Measurements from ENCODE around the gene LDAH.
"Not testable (repeated sequence)": the region's sequence is repeated elsewhere in the genome, so short reads cannot be mapped to it uniquely, and the experiment has no call there.

The LDAH gene

DNA sequence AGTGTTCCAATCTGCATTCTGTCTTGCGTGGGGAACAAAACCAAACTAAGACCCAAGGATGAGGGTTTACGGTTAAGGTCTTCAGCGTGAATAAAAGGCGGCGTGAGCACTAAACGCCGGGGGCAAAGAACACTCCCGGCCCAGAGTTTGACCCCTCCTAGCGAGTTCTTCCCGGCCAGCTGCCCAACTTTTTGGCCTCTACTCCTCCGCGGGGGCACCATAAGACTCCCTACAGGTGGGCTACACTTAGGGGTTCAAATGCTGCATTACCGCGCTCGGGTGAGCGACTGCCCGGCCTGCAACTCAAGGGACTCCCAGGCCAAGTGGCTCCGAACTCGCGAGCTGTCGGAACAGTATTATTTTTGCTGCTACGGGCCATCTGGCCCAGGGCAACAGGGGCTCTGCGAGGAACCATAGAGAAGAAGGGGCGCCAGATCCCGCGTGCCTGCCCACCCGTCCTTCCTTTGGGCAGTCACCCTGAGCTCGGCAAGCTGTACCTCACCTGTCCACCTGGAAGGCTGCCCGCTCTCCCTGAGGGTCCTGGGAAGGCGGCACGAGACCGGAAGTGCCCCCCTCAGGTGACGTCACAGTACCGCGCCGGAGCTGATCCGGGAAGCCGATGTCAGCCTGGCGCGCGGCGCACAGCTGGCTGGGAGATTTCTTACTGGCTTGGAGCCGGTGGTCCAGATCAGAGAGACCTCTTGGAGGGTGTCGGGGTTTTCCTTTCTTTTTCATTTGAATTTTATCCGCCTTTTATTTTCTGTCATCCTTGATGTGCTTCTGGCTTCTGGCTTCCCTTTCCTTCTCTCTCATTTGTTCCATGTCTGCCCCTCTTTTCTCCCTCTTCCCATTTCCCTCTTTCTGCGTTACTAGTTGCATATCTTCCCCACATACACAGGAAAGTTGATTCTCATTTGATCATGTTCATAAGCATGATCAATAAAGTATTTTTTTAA, at the start of gene LDAH:
Gene LDAH, minus strand, starts transcription at position 567 of the 956 bp plus-strand sequence. CDS start 21,638 bp downstream, outside the sequence.
- peak; percentile 94 for DNase-seq (ENCODE audit: low spot score)

GRCh38 chr2:20868377-20868776, 45.5 kb upstream of the LDAH start:
- no peak for DNase-seq (ENCODE audit: low spot score)

GRCh38 chr2:20862850-20863249, 39.9 kb upstream of the LDAH start:
- no peak for DNase-seq (ENCODE audit: low spot score)

- no peak for DNase-seq (ENCODE audit: low spot score)
These were observed 32.6 kb upstream of the LDAH start for GRCh38 chr2:20855456-20855855.

DNA sequence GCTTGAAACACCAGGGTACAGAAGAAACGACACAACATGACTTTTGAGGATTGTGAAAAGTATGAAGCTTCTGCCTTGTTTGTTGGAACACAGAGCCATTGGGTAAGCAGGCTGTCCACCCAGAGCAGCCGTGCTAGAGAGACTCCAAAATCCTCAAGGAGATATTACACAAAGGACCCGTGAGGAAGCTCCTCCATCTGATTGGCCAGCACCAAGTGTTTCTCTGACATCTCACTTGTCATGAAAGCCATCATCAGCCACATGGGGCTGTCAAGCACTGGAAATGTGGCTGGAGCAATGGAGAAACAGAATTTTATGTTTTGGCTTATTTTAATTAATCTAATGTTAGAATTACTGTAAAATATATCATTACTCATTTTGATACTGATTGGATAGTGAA, 29.8 kb upstream of the LDAH start:
- DNase-seq (ENCODE audit: low spot score), result no peak

DNA sequence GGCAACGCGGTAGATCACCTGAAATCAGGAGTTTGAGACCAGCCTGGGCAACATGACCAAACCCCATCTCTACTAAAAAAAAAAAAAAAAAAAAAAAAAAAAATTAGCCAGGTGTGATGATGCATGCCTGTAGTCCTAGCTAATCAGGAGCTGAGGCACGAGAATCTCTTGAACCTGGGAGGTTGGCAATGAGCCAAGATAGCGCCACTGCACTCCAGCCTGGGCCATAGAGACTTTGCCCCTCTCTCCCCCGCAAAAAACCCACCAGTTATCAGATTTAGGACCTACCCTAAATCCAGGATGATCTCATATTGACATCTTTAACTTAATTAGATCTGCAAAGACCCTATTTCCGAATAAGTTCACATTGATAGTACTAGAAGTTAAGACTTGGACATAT, 29.2 kb upstream of the LDAH start:
- no peak for DNase-seq (ENCODE audit: low spot score)

- no peak for DNase-seq (ENCODE audit: low spot score)
These were observed 21.3 kb upstream of the LDAH start for GRCh38 chr2:20844246-20844645.

- no peak for DNase-seq (ENCODE audit: low spot score)
These were observed 16.2 kb upstream of the LDAH start for GRCh38 chr2:20839052-20839451.

- DNase-seq (ENCODE audit: low spot score), result no peak
These were observed 15.1 kb upstream of the LDAH start for GRCh38 chr2:20838016-20838415.

GRCh38 chr2:20836521-20836920, 13.6 kb upstream of the LDAH start:
- no peak for DNase-seq (ENCODE audit: low spot score)

DNA sequence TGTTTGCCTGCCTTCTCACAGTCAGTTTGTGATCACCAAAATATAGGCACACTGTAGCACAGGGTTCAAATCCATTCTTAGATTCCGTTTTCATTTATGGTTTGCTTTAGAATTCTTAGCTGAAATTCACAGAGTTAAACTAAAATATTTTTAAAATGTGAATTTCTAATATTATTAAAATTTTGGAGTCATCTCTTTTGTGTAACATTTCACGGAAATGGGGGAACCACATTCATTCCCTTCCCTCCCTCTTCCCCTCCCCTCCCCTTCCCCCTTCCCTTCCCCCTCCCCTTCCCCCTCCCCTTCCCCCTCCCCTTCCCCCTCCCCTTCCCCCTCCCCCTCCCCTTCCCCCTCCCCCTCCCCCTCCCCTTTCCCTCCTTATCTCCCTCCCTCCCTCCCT, 11.4 kb upstream of the LDAH start:
- no peak for DNase-seq (ENCODE audit: low spot score)

GRCh38 chr2:20832606-20833005, 9.7 kb upstream of the LDAH start:
- no peak for DNase-seq (ENCODE audit: low spot score)

- no peak for DNase-seq (ENCODE audit: low spot score)
These were observed 7.0 kb upstream of the LDAH start for GRCh38 chr2:20829861-20830260.

DNA sequence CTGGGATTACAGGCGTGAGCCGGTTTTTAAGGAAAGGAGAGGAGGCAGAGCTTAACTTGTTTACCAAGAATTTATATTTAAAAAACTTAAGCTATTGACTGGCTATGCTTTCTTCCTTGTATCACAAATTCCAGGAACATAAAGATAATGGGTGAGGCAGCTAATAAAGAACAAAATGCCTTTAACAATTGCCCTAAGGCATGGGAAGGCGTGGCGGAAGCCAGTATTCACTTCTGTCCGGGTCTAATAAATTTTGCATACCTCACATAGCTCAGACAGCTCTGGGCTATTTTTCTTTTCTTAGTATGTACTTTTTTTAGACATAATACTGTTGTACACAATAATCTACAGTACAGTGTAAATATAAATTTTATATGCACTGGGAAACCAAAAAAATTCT, 1.0 kb upstream of the LDAH start:
- no peak for DNase-seq (ENCODE audit: low spot score)

GRCh38 chr2:20818820-20819219, 4.1 kb downstream of the LDAH start:
- no peak for DNase-seq (ENCODE audit: low spot score)

GRCh38 chr2:20815216-20815615, 7.7 kb downstream of the LDAH start:
- DNase-seq (ENCODE audit: low spot score), result no peak

GRCh38 chr2:20812779-20813178, 10.1 kb downstream of the LDAH start:
- DNase-seq (ENCODE audit: low spot score), result no peak

- DNase-seq (ENCODE audit: low spot score), result no peak
These were observed 16.6 kb downstream of the LDAH start for GRCh38 chr2:20806286-20806685.

DNA sequence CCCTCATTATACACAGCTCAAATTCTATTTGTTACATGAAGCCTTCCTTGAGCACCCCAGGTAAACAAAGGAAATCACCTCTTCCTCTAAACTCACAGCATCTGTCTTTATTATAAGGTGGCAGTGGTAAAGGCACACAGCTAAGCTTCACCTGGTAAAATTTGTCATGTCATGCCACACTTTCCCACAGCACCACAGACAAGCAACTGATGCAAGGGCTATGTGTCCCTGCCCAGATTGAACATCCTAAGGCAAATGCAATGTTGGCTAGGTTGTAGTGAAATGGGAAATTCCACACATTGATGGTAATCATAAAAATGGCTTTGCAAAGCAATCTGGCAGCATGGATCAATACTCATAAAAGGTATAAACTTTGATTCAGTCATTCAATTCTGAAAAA, 18.9 kb downstream of the LDAH start:
- no peak for DNase-seq (ENCODE audit: low spot score)

DNA sequence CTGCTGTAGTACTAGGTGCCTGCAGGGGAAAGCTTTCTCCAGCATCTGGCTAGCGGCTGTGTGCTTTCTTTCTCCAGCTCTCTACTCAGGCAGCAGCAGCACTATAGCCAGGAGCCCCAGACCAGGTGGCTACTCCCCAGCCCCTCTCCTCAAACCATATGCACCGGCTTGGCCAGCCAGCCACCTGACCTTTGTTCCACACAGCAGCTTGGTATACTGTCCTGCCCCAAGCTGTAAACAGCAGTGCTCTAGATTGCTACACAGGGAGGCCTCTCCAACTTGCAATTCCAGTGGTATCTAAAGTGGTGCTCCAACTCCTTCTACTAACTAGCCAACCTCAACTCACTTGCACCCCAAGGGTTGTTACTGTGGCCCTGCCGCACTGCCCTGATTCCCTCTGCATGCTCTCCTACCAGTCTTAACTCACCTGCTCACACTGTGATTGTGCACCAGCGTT, 19.6 kb downstream of the LDAH start:
- DNase-seq (ENCODE audit: low spot score), result no peak

DNA sequence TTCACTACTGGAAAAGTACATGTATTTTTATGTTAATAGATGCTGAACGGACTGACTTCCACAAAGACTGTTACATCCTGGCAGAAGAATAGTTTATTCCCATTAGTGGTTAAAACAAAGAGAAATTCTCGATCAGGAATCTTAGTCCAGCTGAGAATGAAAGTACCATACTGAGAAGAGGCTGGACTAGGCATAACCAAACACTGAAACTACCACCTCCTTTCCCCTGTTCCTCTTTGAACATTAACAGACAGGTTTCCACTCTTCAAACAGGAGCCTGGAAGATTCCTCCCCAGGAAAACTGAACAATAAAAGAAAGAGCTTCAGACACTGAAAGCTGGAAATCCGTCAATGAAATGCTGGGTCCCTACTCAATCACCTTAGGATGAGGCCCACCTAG, 25.8 kb downstream of the LDAH start:
- no peak for DNase-seq (ENCODE audit: low spot score)

DNA sequence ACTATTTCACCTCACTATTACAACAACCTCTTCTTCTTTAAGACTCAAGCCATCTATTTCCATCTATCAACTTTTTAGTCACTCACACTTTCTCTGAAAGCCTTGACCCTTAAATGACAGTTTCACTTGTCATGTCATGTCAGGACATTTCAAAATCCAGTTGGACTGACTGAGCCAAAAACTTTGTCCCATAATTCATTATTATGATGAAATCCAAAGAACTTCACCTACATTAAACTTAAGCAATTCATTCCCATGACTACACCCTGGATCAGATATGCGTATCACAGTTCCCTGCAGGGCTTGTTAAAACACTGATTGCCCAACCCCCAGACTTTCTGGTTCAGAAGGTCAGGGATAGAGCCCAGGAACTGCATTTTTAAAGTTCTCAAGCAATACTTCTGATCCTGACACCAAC, 26.5 kb downstream of the LDAH start:
- no peak for DNase-seq (ENCODE audit: low spot score)

DNA sequence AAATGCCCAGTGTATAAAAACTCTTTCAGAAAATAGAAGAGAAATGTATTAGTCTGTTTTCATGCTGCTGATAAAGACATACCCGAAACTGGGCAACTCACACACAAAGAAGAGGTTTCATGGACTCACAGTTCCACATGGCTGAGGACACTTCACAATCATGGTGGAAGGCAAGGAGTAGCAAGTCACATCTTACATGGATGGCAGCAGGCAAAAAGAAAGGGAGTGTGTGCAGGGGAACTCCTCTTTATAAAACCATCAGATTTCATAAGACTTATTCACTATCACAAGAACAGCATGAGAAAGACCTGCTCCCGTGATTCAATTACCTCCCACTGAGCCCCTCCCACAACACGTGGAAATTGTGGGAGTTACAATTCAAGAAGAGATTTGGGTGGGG, 29.0 kb downstream of the LDAH start:
- not testable (repeated sequence) for DNase-seq (ENCODE audit: low spot score)

Measured in D341Med (cell line).